ENCODE measurements around the gene SPG11. TPM values are rescaled to one million over a fixed set of nuclear protein-coding genes. Genes with fewer than 3 reads are reported as not detected.
"Not testable (repeated sequence)": the region's sequence is repeated elsewhere in the genome, so short reads cannot be mapped to it uniquely, and the experiment has no call there.

The SPG11 gene
- total and polyA plus RNA-seq, 2 experiments from 2014 or later, result 21.5 to 53.6 TPM

DNA sequence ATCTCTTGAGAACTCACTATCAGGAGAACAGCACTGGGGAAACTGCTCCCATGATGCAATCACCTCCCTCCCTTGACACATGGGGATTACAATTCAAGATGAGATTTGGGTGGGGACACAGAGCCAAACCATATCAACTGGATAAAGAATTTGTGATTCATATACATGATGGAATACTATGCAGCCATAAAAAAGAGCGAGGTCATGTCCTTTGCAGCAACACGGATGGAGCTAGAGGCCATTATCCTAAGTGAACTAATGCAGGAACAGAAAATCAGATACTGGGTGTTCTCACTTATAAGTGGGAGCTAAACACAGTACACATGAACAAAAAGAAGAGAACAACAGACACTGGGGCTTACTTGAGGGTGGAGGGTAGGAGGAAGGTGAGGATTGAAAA is 17.0 kb downstream of the SPG11 start:
- Histone ChIP-seq H3K36me3 (ENCODE audit: low read depth) (peaks cover 47% of the 10 kb centered on the region), H3K9ac (no peak overlapping the region), H4K20me1 (ENCODE audit: insufficient read depth) (no peaks in the 10 kb centered on the region), H3K4me3 (no peak overlapping the region), H3K9me2 (ENCODE audit: insufficient read depth) (no peaks in the 10 kb centered on the region), H3K27me3 (replicated peaks; ENCODE audit: insufficient read depth) (no peaks in the 10 kb centered on the region), H3F3A (ENCODE audit: insufficient read depth) (peaks cover 6% of the 10 kb centered on the region; the same call in 1 of the 2 replicates), H2AFZ (no peak overlapping the region), H3K79me2 (ENCODE audit: insufficient read depth) (peaks cover 66% of the 10 kb centered on the region), H3K27ac (no peak overlapping the region), H3K4me2 (ENCODE audit: unreplicated experiment) (no peak overlapping the region), H3K9me3 (ENCODE audit: low read depth) (no peaks in the 10 kb centered on the region), H3K4me1 (ENCODE audit: insufficient read depth) (no peaks in the 10 kb centered on the region)
- 97 to 100% methylated on average over 2 of the region's 2 CpGs for WGBS, 2 experiments (ENCODE audit: low coverage in 1 of 2, low lambda C conversion rate in 2 of 2, missing lambda C conversion rate in 2 of 2)
- no peak for DNase-seq
- no peak for TF ChIP-seq EZH2phosphoT487 (IDR thresholded peaks at IDR 0.05; ENCODE audit: insufficient read depth, low read depth)
- in situ Hi-C loops (cut with MboI), result no loop called here

DNA sequence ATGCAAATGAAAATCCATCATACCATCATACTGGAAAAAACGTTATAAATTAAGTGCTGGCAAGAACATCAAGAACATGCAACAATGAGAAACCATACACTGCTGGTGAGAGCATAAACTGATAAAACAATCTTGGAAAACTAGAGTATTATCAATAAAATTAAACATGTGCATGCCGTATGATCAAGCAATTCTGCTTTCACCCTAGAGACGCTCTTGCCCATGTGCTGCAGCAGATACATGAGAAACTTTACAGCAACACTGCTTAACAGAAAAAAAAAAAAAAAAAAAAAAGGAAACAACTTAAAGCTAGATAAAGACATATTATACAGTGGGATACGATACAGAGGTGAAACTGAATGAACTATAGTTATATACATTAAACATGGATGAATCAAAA is 21.8 kb downstream of the SPG11 start:
- in situ Hi-C loops (cut with MboI), result no loop called here

DNA sequence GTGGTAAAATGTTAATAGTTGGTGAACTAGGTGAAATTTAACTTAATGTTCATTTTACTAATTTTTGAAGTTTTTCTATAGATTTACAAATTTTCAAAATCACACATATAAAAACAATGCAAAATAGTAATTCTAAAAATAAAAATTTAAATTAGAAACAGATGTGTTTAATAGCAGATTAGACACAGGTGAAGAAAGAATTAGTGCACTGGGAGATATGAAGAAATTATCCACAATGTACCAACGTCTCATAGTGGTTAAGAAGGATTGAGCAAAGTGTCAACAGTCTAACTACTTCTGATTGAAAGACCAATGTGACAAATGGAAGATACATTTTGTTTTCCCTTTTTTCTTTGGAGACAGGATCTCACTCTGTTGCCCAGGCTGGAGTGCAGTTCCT is 26.5 kb downstream of the SPG11 start:
- Histone ChIP-seq H3K4me1 (ENCODE audit: insufficient read depth) (peaks cover 14% of the 10 kb centered on the region), H3K9ac (no peak overlapping the region), H3K4me3 (no peak overlapping the region), H3K4me2 (ENCODE audit: unreplicated experiment) (no peak overlapping the region), H3F3A (ENCODE audit: insufficient read depth) (peaks cover 22% of the 10 kb centered on the region), H3K27me3 (replicated peaks; ENCODE audit: insufficient read depth) (no peaks in the 10 kb centered on the region), H3K9me3 (ENCODE audit: low read depth) (no peaks in the 10 kb centered on the region), H3K9me2 (ENCODE audit: insufficient read depth) (no peaks in the 10 kb centered on the region), H3K36me3 (ENCODE audit: low read depth) (peaks cover 29% of the 10 kb centered on the region), H4K20me1 (ENCODE audit: insufficient read depth) (no peaks in the 10 kb centered on the region), H3K79me2 (ENCODE audit: insufficient read depth) (peaks cover 50% of the 10 kb centered on the region), H3K27ac (no peak overlapping the region), H2AFZ (no peak overlapping the region)
- TF ChIP-seq EZH2 (IDR thresholded peaks at IDR 0.05; ENCODE audit: insufficient read depth, poor library complexity, severe bottlenecking), result no peak
- no peak for TF ChIP-seq EZH2phosphoT487 (IDR thresholded peaks at IDR 0.05; ENCODE audit: insufficient read depth, low read depth)
- WGBS, 2 experiments (ENCODE audit: low coverage in 1 of 2, low lambda C conversion rate in 2 of 2, missing lambda C conversion rate in 2 of 2), result 51 to 72% methylated on average over 1 of the region's 1 CpG
- DNase-seq, result peak; percentile 4
- in situ Hi-C loops (cut with MboI), result no loop called here

More for the DNA sequence above, 21.8 kb downstream of the SPG11 start:
- Histone ChIP-seq H2AFZ (no peak overlapping the region), H3K4me2 (ENCODE audit: unreplicated experiment) (no peak overlapping the region), H3F3A (ENCODE audit: insufficient read depth) (no peaks in the 10 kb centered on the region; the same call in 1 of the 2 replicates), H3K9ac (no peak overlapping the region), H3K27ac (no peak overlapping the region), H3K4me3 (no peak overlapping the region), H3K79me2 (ENCODE audit: insufficient read depth) (peaks cover 80% of the 10 kb centered on the region), H3K9me3 (ENCODE audit: low read depth) (no peaks in the 10 kb centered on the region), H3K9me2 (ENCODE audit: insufficient read depth) (no peaks in the 10 kb centered on the region), H3K27me3 (replicated peaks; ENCODE audit: insufficient read depth) (no peaks in the 10 kb centered on the region), H3K4me1 (ENCODE audit: insufficient read depth) (no peaks in the 10 kb centered on the region), H4K20me1 (ENCODE audit: insufficient read depth) (no peaks in the 10 kb centered on the region), H3K36me3 (ENCODE audit: low read depth) (peaks cover 34% of the 10 kb centered on the region)
- no peak for DNase-seq
- TF ChIP-seq EZH2phosphoT487 (IDR thresholded peaks at IDR 0.05; ENCODE audit: insufficient read depth, low read depth), result no peak
- no peak for TF ChIP-seq EZH2 (IDR thresholded peaks at IDR 0.05; ENCODE audit: insufficient read depth, poor library complexity, severe bottlenecking)
- 60 to 67% methylated on average over 4 of the region's 4 CpGs for WGBS, 2 experiments (ENCODE audit: low coverage in 1 of 2, low lambda C conversion rate in 2 of 2, missing lambda C conversion rate in 2 of 2)

DNA sequence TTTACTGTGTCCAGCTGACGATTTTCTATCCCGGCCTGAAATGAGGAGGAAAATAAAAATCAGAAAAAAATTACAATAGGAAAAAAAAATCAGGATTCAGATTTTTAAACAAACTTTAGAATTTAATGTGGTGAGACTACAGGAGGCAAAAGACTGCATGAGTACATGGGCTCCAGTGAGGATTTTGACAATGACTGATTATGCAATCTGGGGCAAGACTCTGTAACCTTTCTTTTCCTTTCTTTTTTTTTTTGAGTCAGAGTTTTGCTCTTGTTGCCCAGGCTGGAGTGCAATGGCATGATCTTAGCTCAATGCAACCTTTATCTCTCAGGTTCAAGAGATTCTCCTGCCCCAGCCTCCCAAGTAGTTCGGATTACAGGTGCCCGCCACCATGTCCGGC is 29.9 kb downstream of the SPG11 start:
- H3K9me2 ChIP-seq (ENCODE audit: insufficient read depth), result no peaks in the 10 kb centered on the region
- peaks cover 48% of the 10 kb centered on the region for H3K36me3 ChIP-seq (ENCODE audit: low read depth)
- no peaks in the 10 kb centered on the region for H3K27me3 ChIP-seq (replicated peaks; ENCODE audit: insufficient read depth)
- H3K4me1 ChIP-seq (ENCODE audit: insufficient read depth), result peaks cover 14% of the 10 kb centered on the region
- in situ Hi-C loops (cut with MboI), result no loop called here
- H2AFZ ChIP-seq, result no peak overlapping the region
- peak overlapping the region; percentile 66 for H3K9ac ChIP-seq
- peak; percentile 69 for DNase-seq
- peaks cover 22% of the 10 kb centered on the region for H3F3A ChIP-seq (ENCODE audit: insufficient read depth)
- H3K4me2 ChIP-seq (ENCODE audit: unreplicated experiment), result peak overlapping the region; percentile 66
- H4K20me1 ChIP-seq (ENCODE audit: insufficient read depth), result no peaks in the 10 kb centered on the region
- peaks cover 35% of the 10 kb centered on the region for H3K79me2 ChIP-seq (ENCODE audit: insufficient read depth)
- no peaks in the 10 kb centered on the region for H3K9me3 ChIP-seq (ENCODE audit: low read depth)
- 88 to 91% methylated on average over 5 of the region's 5 CpGs for WGBS, 2 experiments (ENCODE audit: low coverage in 1 of 2, low lambda C conversion rate in 2 of 2, missing lambda C conversion rate in 2 of 2)
- peak overlapping the region; percentile 88 for H3K27ac ChIP-seq
- TF ChIP-seq EZH2 (IDR thresholded peaks at IDR 0.05; ENCODE audit: insufficient read depth, poor library complexity, severe bottlenecking) (no peak), EZH2phosphoT487 (IDR thresholded peaks at IDR 0.05; ENCODE audit: insufficient read depth, low read depth) (no peak)
- H3K4me3 ChIP-seq, result no peak overlapping the region

DNA sequence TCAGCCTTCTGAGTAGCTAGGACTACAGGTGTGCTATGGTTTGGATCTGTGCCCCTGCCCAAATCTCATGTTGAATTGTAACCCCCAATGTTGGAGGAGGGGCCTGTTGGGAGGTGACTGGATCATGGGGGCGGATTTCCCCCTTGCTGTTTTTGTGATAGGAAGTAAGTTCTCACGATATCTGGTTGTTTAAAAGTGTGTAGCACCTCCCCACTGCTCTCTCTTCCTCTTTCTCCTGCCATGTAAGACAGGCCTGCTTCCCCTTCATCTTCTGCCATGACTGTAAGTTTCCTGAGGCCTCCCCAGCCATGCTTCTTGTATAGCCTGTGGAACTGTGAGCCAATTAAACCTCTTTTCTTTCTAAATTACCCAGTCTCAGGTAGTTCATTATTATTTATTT is 38.2 kb downstream of the SPG11 start:
- WGBS, 2 experiments (ENCODE audit: low coverage in 1 of 2, low lambda C conversion rate in 2 of 2, missing lambda C conversion rate in 2 of 2), result 100% methylated on average over 2 of the region's 2 CpGs
- H3K27ac ChIP-seq; H3K9ac ChIP-seq; H3K4me1 ChIP-seq (ENCODE audit: insufficient read depth); H3K79me2 ChIP-seq (ENCODE audit: insufficient read depth); H3K4me2 ChIP-seq (ENCODE audit: unreplicated experiment); H4K20me1 ChIP-seq (ENCODE audit: insufficient read depth); H3K4me3 ChIP-seq; H3K27me3 ChIP-seq (replicated peaks; ENCODE audit: insufficient read depth); H3F3A ChIP-seq (ENCODE audit: insufficient read depth); in situ Hi-C loops (cut with MboI); H3K9me3 ChIP-seq (ENCODE audit: low read depth); H3K9me2 ChIP-seq (ENCODE audit: insufficient read depth); DNase-seq; H2AFZ ChIP-seq: not testable (repeated sequence)
- H3K36me3 ChIP-seq (ENCODE audit: low read depth), result peaks cover 52% of the 10 kb centered on the region

All from GM23248 (cell line).